ENCODE data around the gene ABCC10. TPM values are rescaled to one million over a fixed set of nuclear protein-coding genes. Genes with fewer than 3 reads are reported as not detected.

The ABCC10 gene
- total RNA-seq, 4 donors from 2014 or later: 30.3 to 75.2 (median 48.2) TPM

DNA sequence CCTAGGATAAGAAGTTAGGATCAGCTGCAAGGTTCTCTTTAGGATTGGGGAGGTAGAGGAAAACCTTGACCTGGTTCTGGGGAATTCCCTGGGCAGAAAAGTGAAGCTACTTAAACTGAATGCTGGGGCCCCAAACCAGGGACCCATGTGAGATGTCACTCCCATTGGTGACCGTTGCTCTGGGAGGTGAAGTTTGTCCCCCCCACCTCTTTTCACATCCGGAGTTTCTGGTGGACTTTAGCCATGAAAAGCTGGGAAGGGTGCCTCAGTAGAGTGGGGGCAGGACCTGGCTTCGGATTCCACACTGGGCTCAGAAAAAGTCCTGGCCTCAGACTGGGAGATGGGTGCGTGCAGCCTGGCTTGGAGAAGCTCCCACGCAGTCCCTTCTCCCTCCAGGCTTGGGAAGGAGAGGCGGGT, 63.2 kb downstream of the ABCC10 start:
- Histone ChIP-seq H3K4me3 (no peak overlapping the region), H3K36me3 (peaks cover 0 to 5% (median 0%) of the 10 kb centered on the region in 3 donors), H3K27ac (no peak overlapping the region), H3K4me1 (peaks cover 0 to 19% (median 7%) of the 10 kb centered on the region in 4 donors), H3K27me3 (no peaks in the 10 kb centered on the region), H3K9me3 (no peaks in the 10 kb centered on the region)
- TF ChIP-seq POLR2A (IDR thresholded peaks at IDR 0.05) (no peak), CTCF (IDR thresholded peaks at IDR 0.05) (no peak)
- DNase-seq: no peak

DNA sequence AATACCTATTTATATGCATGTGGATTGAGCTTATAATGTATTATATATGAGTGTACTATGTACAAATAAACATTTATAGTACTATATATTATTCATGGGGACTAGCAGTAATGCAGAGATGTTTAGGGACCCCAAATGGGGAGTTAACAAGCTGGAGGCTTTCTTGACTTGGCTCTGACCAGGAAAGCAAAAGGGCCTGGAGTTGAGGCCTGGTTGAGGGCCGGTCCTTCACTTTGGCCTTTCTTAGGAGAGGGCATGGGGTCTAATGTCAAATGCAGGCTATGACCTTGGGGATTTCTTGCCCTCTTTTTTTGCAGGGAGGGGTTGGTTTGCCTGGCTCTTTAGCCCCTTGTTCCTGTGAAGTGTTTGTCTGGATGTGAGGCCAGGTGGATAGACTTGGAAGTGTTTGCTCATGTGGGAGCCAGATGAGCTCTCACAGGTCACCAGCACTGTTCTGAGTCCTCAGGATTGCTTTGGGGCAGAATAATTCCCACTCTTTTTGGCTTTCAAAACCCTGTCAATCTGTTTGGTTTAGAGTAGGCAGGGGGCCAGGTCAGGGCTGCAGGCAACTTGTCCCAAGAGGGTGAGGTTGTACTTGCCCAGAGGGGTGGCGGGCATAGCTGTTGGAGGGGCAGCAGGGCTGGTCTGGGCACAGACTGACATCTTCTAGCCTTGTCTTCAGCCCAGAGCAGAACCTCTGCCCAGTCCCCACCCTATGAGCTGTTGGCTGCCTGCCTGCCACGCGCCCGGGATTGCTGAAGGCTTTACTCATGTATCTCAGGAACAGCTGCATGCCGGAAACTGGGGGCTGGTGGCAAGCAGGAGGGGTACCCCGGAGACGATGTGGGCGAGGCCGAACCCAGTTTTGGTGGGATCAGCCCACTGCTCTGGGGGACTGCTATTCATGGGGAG, 64.7 kb downstream of the ABCC10 start:
- Histone ChIP-seq H3K4me3 (no peak overlapping the region), H3K4me1 (peaks cover 0 to 19% (median 7%) of the 10 kb centered on the region in 4 donors), H3K27me3 (no peaks in the 10 kb centered on the region), H3K27ac (peak overlapping the region in 2 of 4 donors; percentile 11 to 48), H3K36me3 (peaks cover 0 to 2% (median 0%) of the 10 kb centered on the region in 3 donors), H3K9me3 (no peaks in the 10 kb centered on the region)
- TF ChIP-seq POLR2A (IDR thresholded peaks at IDR 0.05) (no peak), CTCF (IDR thresholded peaks at IDR 0.05) (no peak)
- peak; percentile 28 to 86 (median 86) for DNase-seq

GRCh38 chr6:43492673-43493072, 65.3 kb downstream of the ABCC10 start:
- Histone ChIP-seq H3K4me1 (peaks cover 0 to 19% (median 7%) of the 10 kb centered on the region in 4 donors), H3K4me3 (no peak overlapping the region), H3K36me3 (peaks cover 0 to 2% (median 0%) of the 10 kb centered on the region in 3 donors), H3K27ac (peak overlapping the region in 2 of 4 donors; percentile 11 to 48), H3K9me3 (no peaks in the 10 kb centered on the region), H3K27me3 (no peaks in the 10 kb centered on the region)
- DNase-seq: no peak
- TF ChIP-seq CTCF (IDR thresholded peaks at IDR 0.05) (no peak), POLR2A (IDR thresholded peaks at IDR 0.05) (no peak)

DNA sequence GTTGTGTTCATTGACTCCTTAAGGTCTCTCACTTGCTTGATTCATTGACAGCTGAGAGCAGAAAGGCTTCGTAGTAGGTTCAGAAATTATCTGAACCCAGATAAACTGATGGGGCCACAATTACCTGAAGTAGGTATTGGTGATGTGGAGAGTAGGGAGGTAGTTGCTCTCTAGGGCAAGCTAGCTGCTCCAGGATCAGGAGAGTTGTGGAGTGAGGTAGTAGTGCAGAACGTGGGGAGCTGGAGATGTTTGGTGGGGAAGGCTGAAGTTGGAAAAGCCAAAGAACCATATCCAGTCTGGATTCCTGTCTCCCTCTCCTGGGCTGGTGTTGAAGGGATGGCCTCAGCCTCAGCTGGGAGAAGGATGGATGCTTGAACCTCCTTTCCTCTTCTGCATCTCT, 65.9 kb downstream of the ABCC10 start:
- H3K36me3 ChIP-seq: peaks cover 0 to 7% (median 0%) of the 10 kb centered on the region in 3 donors
- no peaks in the 10 kb centered on the region for H3K9me3 ChIP-seq
- H3K4me3 ChIP-seq: no peak overlapping the region
- no peak for DNase-seq
- peaks cover 0 to 19% (median 7%) of the 10 kb centered on the region in 4 donors for H3K4me1 ChIP-seq
- H3K27me3 ChIP-seq: no peaks in the 10 kb centered on the region
- peak overlapping the region in 2 of 4 donors; percentile 58 to 63 for H3K27ac ChIP-seq
- TF ChIP-seq POLR2A (IDR thresholded peaks at IDR 0.05) (no peak), CTCF (IDR thresholded peaks at IDR 0.05) (no peak)

DNA sequence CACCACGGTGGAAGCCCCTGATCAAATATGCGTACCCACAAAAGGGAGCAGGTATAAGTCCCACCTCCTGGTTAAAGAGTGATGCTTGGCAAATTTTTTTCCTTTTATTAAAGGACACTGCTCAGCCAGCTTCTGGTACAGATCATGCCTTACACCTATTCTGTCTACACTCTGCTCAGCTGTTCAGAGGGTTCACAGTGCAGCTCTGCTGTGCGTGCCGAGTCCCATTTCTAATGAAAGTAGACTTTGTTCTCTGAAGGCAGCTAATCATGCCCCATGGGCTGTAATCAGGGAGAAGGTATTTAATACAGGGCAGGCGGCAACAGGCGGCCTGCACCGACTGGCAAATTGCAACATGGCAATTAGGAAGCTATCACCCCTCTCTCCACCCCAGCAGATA, 66.5 kb downstream of the ABCC10 start:
- Histone ChIP-seq H3K9me3 (no peaks in the 10 kb centered on the region), H3K36me3 (peaks cover 0 to 13% (median 0%) of the 10 kb centered on the region in 3 donors), H3K27me3 (no peaks in the 10 kb centered on the region), H3K4me1 (peaks cover 0 to 19% (median 7%) of the 10 kb centered on the region in 4 donors), H3K27ac (peak overlapping the region in 2 of 4 donors; percentile 58 to 63), H3K4me3 (no peak overlapping the region)
- peak in 2 of 3 donors; percentile 67 to 76 for DNase-seq
- TF ChIP-seq POLR2A (IDR thresholded peaks at IDR 0.05): peak in 1 of 2 donors; percentile 7
- TF ChIP-seq CTCF (IDR thresholded peaks at IDR 0.05): no peak

Data from Peyer's patch (tissue), 4 donors.